A673 (cell line): ENCODE results near the gene TBCEL.

Experiments
- CTCF ChIP-seq: fragments of 300-800, 200-600 bp; sonication (generic); conservative IDR thresholded peaks from 2 replicates; pipeline ENCODE4 v1.5.1; 2017; ENCODE audit warnings: low read depth, mild to moderate bottlenecking, antibody characterized with exemption, low read length, moderate library complexity, mixed read lengths
- EZH2 ChIP-seq: fragments of 200-600 bp; sonication (generic); IDR thresholded peaks from 2 replicates; pipeline ENCODE4 v1.6.1; 2017; ENCODE audit warnings: borderline replicate concordance, low read depth, mild to moderate bottlenecking, mixed read lengths, antibody characterized with exemption, low read length; ENCODE audit not compliant: poor library complexity, severe bottlenecking

- TF ChIP-seq CTCF (no peak), EZH2 (no peak)
These were observed 76.0 kb downstream of the TBCEL start for GRCh38 chr11:121099885-121100284.
